Measurements from ENCODE around the gene INPP5F. TPM values are rescaled to one million over a fixed set of nuclear protein-coding genes. Genes with fewer than 3 reads are reported as not detected.

Gene INPP5F
- total RNA-seq, 6 donors from 2014 or later = 6.7 to 14.4 (median 10.1) TPM

GRCh38 chr10:119755446-119755845, 29.6 kb downstream of the INPP5F start:
- H3K4me3 ChIP-seq = no peak overlapping the region
- no peaks in the 10 kb centered on the region for H3K27me3 ChIP-seq
- WGBS, 2 donors = 75 to 85% methylated on average over 5 of the region's 5 CpGs
- H3K27ac ChIP-seq = no peak overlapping the region
- peaks cover 0 to 8% (median 5%) of the 10 kb centered on the region in 4 donors for H3K4me1 ChIP-seq
- H3K36me3 ChIP-seq = no peaks in the 10 kb centered on the region
- no peak for TF ChIP-seq POLR2AphosphoS5 (IDR thresholded peaks at IDR 0.05)
- DNase-seq (no peak), ATAC-seq (ENCODE audit: low FRiP score in 2 of 2) (no peak)
- no peaks in the 10 kb centered on the region for H3K9me3 ChIP-seq

- H3K4me3 ChIP-seq = no peak overlapping the region
- H3K4me1 ChIP-seq = peaks cover 0 to 8% (median 2%) of the 10 kb centered on the region in 4 donors
- H3K9me3 ChIP-seq = no peaks in the 10 kb centered on the region
- H3K27me3 ChIP-seq = no peaks in the 10 kb centered on the region
- DNase-seq = no peak
- WGBS, 2 donors = 89 to 95% methylated on average over 5 of the region's 5 CpGs
- no peaks in the 10 kb centered on the region for H3K36me3 ChIP-seq
- ATAC-seq (ENCODE audit: low FRiP score in 2 of 2) = no peak
- no peak for TF ChIP-seq POLR2A (IDR thresholded peaks at IDR 0.05)
- no peak for TF ChIP-seq POLR2AphosphoS5 (IDR thresholded peaks at IDR 0.05)
- no peak for TF ChIP-seq EP300 (IDR thresholded peaks at IDR 0.05)
- TF ChIP-seq, protein P1, sequence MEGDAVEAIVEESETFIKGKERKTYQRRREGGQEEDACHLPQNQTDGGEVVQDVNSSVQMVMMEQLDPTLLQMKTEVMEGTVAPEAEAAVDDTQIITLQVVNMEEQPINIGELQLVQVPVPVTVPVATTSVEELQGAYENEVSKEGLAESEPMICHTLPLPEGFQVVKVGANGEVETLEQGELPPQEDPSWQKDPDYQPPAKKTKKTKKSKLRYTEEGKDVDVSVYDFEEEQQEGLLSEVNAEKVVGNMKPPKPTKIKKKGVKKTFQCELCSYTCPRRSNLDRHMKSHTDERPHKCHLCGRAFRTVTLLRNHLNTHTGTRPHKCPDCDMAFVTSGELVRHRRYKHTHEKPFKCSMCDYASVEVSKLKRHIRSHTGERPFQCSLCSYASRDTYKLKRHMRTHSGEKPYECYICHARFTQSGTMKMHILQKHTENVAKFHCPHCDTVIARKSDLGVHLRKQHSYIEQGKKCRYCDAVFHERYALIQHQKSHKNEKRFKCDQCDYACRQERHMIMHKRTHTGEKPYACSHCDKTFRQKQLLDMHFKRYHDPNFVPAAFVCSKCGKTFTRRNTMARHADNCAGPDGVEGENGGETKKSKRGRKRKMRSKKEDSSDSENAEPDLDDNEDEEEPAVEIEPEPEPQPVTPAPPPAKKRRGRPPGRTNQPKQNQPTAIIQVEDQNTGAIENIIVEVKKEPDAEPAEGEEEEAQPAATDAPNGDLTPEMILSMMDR (IDR thresholded peaks at IDR 0.05) = no peak
- no peak overlapping the region for H3K27ac ChIP-seq
These were observed 32.8 kb downstream of the INPP5F start for GRCh38 chr10:119758448-119759195.

- ATAC-seq (ENCODE audit: low FRiP score in 2 of 2) = peak; percentile 58 to 82
These were observed 34.0 kb downstream of the INPP5F start for GRCh38 chr10:119759832-119760231.

GRCh38 chr10:119761106-119761505, 35.3 kb downstream of the INPP5F start:
- H3K9me3 ChIP-seq = no peaks in the 10 kb centered on the region
- H3K4me1 ChIP-seq = peaks cover 0 to 8% (median 2%) of the 10 kb centered on the region in 4 donors
- TF ChIP-seq POLR2A (IDR thresholded peaks at IDR 0.05) (no peak), EP300 (IDR thresholded peaks at IDR 0.05) (no peak), POLR2AphosphoS5 (IDR thresholded peaks at IDR 0.05) (no peak)
- TF ChIP-seq, protein P1 (IDR thresholded peaks at IDR 0.05) = no peak
- H3K27ac ChIP-seq = no peak overlapping the region
- no peak for ATAC-seq (ENCODE audit: low FRiP score in 2 of 2)
- DNase-seq = no peak
- 82 to 87% methylated on average over 3 of the region's 3 CpGs for WGBS, 2 donors
- no peaks in the 10 kb centered on the region for H3K27me3 ChIP-seq
- no peak overlapping the region for H3K4me3 ChIP-seq
- H3K36me3 ChIP-seq = no peaks in the 10 kb centered on the region

More at GRCh38 chr10:119759832-119760231, 34.0 kb downstream of the INPP5F start:
- Histone ChIP-seq H3K27me3 (no peaks in the 10 kb centered on the region), H3K27ac (peak overlapping the region in 2 of 4 donors; percentile 24 to 49), H3K9me3 (no peaks in the 10 kb centered on the region), H3K36me3 (no peaks in the 10 kb centered on the region), H3K4me3 (no peak overlapping the region), H3K4me1 (peaks cover 0 to 8% (median 2%) of the 10 kb centered on the region in 4 donors)
- TF ChIP-seq, protein P1 (IDR thresholded peaks at IDR 0.05) = no peak
- TF ChIP-seq POLR2AphosphoS5 (IDR thresholded peaks at IDR 0.05) = no peak
- TF ChIP-seq EP300 (IDR thresholded peaks at IDR 0.05) = no peak
- no peak for TF ChIP-seq POLR2A (IDR thresholded peaks at IDR 0.05)
- WGBS, 2 donors = 66 to 69% methylated on average over 5 of the region's 5 CpGs
- peak in 1 of 2 donors; percentile 75 for DNase-seq

DNA sequence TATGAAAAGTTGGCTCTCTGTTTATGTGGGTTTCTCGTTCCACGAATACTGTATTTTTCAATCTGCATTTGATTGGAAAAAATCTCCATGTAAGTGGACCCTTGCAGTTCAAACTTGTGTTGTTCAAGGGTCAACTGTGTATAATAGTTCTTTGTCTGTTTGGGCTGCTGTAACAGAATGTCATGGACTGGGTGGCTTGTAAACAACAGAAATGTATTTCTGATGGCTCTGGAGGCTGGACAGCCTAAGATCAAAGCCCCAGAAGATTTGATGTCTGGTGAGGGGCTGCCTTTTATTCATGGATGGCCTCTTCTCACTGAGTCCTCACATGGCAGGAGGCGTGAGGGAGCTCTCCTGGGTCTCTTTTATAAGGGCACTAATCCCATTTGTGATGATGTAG, 36.2 kb downstream of the INPP5F start:
- H3K4me1 ChIP-seq = peaks cover 0 to 8% (median 2%) of the 10 kb centered on the region in 4 donors
- ATAC-seq (ENCODE audit: low FRiP score in 2 of 2) (no peak), DNase-seq (no peak)
- H3K36me3 ChIP-seq = no peaks in the 10 kb centered on the region
- WGBS, 2 donors = 97 to 99% methylated on average over 3 of the region's 3 CpGs
- H3K4me3 ChIP-seq = no peak overlapping the region
- no peak for TF ChIP-seq EP300 (IDR thresholded peaks at IDR 0.05)
- TF ChIP-seq POLR2AphosphoS5 (IDR thresholded peaks at IDR 0.05) = no peak
- TF ChIP-seq POLR2A (IDR thresholded peaks at IDR 0.05) = no peak
- TF ChIP-seq, protein P1 (IDR thresholded peaks at IDR 0.05) = no peak
- no peak overlapping the region for H3K27ac ChIP-seq
- no peaks in the 10 kb centered on the region for H3K9me3 ChIP-seq
- H3K27me3 ChIP-seq = no peaks in the 10 kb centered on the region

All from upper lobe of left lung (tissue), 6 donors.